NCI-H69 (cell line): Measurements from ENCODE around the gene KIAA0319L.
A peak's percentile ranks its signal among the peaks of the same experiment; 100 is the strongest.

Experiments used
- DNase-seq: peaks from one replicate; lab custom pipeline; 2025; lab: John Stamatoyannopoulos, UW

The KIAA0319L gene

GRCh38 chr1:35536556-35537162, 20.5 kb downstream of the KIAA0319L start:
- DNase-seq, result peak; percentile 67

GRCh38 chr1:35535243-35535642, 22.0 kb downstream of the KIAA0319L start:
- DNase-seq, result no peak

GRCh38 chr1:35533586-35533985, 23.6 kb downstream of the KIAA0319L start:
- DNase-seq, result peak; percentile 75

GRCh38 chr1:35532497-35533223, 24.5 kb downstream of the KIAA0319L start:
- no peak for DNase-seq

- DNase-seq, result no peak
These were observed 25.8 kb downstream of the KIAA0319L start for GRCh38 chr1:35531368-35531767.

- DNase-seq, result no peak
These were observed 26.3 kb downstream of the KIAA0319L start for GRCh38 chr1:35530946-35531345.

- no peak for DNase-seq
These were observed 27.0 kb downstream of the KIAA0319L start for GRCh38 chr1:35530168-35530567.

- no peak for DNase-seq
These were observed 33.1 kb downstream of the KIAA0319L start for GRCh38 chr1:35524106-35524505.

GRCh38 chr1:35519432-35519831, 37.8 kb downstream of the KIAA0319L start:
- DNase-seq, result no peak

GRCh38 chr1:35518183-35518582, 39.0 kb downstream of the KIAA0319L start:
- DNase-seq, result no peak

GRCh38 chr1:35511305-35511704, 45.9 kb downstream of the KIAA0319L start:
- no peak for DNase-seq

- no peak for DNase-seq
These were observed 47.6 kb downstream of the KIAA0319L start for GRCh38 chr1:35509558-35509957.

- no peak for DNase-seq
These were observed 49.3 kb downstream of the KIAA0319L start for GRCh38 chr1:35507947-35508346.

GRCh38 chr1:35506960-35507912, 50.0 kb downstream of the KIAA0319L start:
- no peak for DNase-seq

- peak; percentile 79 for DNase-seq
These were observed 51.0 kb downstream of the KIAA0319L start for GRCh38 chr1:35505911-35506798.

- no peak for DNase-seq
These were observed 55.0 kb downstream of the KIAA0319L start for GRCh38 chr1:35502242-35502641.

GRCh38 chr1:35500439-35500838, 56.8 kb downstream of the KIAA0319L start:
- DNase-seq, result no peak

- DNase-seq, result peak; percentile 4
These were observed 57.5 kb downstream of the KIAA0319L start for GRCh38 chr1:35499652-35500176.

GRCh38 chr1:35499231-35499630, 58.0 kb downstream of the KIAA0319L start:
- DNase-seq, result no peak

GRCh38 chr1:35497571-35497970, 59.6 kb downstream of the KIAA0319L start:
- no peak for DNase-seq

GRCh38 chr1:35490250-35490649, 67.0 kb downstream of the KIAA0319L start:
- DNase-seq, result no peak
